ENCODE results near the gene KLF13. TPM values are rescaled to one million over a fixed set of nuclear protein-coding genes. Genes with fewer than 3 reads are reported as not detected.

KLF13 gene
- total RNA-seq, 1 experiment from 2014 or later: 22.1 TPM

DNA sequence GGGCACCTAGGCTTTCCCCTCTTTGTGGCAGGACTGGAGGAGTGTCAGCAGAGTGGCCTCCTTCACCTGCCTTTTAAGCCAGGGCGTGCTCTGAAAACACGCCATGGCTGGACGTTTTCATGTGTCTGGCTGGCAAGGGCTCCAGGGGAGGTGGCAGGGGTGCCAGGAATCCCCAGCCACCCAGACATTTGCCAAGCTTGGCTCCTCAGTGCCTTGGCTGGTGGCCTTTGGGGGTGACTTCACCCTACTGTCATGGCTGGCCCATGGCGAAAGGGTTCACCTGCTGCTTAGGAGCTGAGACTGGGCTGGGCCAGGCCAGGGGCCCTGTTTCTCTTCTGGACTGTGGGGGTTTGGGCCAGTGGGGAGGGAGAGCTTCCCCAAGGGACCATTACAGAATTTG is 17.6 kb downstream of the KLF13 start:
- H3K4me1 ChIP-seq (ENCODE audit: insufficient read depth, low read length, poor library complexity, severe bottlenecking): peaks cover 9% of the 10 kb centered on the region
- intact Hi-C loops (cut with micrococcal nuclease; ENCODE audit: unreplicated experiment): no loop called here
- CTCF ChIA-PET: no interaction called here
- no peak overlapping the region for H3K4me3 ChIP-seq (ENCODE audit: low read depth, low read length, poor library complexity, severe bottlenecking)
- no TSS peak for BruUV-seq (replicated peaks)
- no peak for TF ChIP-seq EZH2 (IDR thresholded peaks at IDR 0.05; ENCODE audit: borderline replicate concordance, low read depth, low read length, poor library complexity, severe bottlenecking)
- TF ChIP-seq, protein P1, sequence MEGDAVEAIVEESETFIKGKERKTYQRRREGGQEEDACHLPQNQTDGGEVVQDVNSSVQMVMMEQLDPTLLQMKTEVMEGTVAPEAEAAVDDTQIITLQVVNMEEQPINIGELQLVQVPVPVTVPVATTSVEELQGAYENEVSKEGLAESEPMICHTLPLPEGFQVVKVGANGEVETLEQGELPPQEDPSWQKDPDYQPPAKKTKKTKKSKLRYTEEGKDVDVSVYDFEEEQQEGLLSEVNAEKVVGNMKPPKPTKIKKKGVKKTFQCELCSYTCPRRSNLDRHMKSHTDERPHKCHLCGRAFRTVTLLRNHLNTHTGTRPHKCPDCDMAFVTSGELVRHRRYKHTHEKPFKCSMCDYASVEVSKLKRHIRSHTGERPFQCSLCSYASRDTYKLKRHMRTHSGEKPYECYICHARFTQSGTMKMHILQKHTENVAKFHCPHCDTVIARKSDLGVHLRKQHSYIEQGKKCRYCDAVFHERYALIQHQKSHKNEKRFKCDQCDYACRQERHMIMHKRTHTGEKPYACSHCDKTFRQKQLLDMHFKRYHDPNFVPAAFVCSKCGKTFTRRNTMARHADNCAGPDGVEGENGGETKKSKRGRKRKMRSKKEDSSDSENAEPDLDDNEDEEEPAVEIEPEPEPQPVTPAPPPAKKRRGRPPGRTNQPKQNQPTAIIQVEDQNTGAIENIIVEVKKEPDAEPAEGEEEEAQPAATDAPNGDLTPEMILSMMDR (conservative IDR thresholded peaks at IDR 0.05; ENCODE audit: low read depth, low read length): no peak
- no peak for DNase-seq (ENCODE audit: low spot score)
- POLR2A ChIA-PET (ENCODE audit: low non-redundant PET): no interaction called here
- no peaks in the 10 kb centered on the region for H3K36me3 ChIP-seq (ENCODE audit: insufficient read depth, low read length, poor library complexity, severe bottlenecking)
- no peaks in the 10 kb centered on the region for H3K27me3 ChIP-seq (replicated peaks; ENCODE audit: insufficient read depth, low read depth, low read length, poor library complexity)
- H3K27ac ChIP-seq (ENCODE audit: low read depth, low read length, poor library complexity, severe bottlenecking): no peak overlapping the region
- no peaks in the 10 kb centered on the region for H3K9me3 ChIP-seq (ENCODE audit: low read depth, low read length, poor library complexity, severe bottlenecking)

DNA sequence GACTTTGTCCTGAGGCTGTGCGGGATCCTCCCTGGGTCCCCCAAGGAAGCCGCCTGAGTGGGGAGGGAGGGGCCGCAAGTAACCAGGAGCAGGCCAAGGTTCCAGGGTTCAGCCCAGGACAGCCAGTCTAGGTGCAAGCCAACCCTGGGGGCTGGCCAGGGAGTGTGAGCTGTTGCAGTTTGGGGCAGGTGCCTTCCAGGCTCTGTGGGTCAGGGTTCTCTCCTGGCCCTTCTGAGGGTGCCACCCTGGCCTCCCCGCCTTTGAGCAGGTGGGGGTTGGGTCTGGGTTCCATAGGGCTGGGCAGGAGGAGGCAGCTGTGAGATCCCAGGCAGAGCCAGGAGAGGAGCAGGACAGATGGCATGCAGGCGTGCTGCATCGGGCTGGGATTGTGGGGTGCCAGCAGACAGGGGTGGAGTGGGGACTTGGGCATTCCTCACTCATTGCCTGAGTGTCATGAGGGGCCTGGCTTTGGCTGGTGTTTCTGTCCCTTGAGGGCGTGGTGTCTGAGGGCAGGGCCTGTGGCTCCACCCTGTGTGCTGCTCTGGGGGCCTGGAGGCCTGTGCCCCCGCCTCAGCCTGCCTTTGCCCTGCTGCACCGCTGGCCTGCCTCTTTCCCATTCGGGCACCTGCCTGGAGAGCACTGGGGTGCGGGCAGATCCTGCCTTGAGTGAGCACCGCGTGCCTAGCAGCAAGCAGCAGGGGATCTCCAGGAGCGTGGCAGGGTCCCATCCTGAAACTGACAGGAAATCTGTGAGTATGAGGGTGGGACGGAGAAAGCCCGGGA is 18.4 kb downstream of the KLF13 start:
- Histone ChIP-seq H3K4me3 (ENCODE audit: low read depth, low read length, poor library complexity, severe bottlenecking) (no peak overlapping the region), H3K27ac (ENCODE audit: low read depth, low read length, poor library complexity, severe bottlenecking) (no peak overlapping the region), H3K27me3 (replicated peaks; ENCODE audit: insufficient read depth, low read depth, low read length, poor library complexity) (no peaks in the 10 kb centered on the region), H3K36me3 (ENCODE audit: insufficient read depth, low read length, poor library complexity, severe bottlenecking) (no peaks in the 10 kb centered on the region), H3K9me3 (ENCODE audit: low read depth, low read length, poor library complexity, severe bottlenecking) (no peaks in the 10 kb centered on the region), H3K4me1 (ENCODE audit: insufficient read depth, low read length, poor library complexity, severe bottlenecking) (peaks cover 2% of the 10 kb centered on the region)
- ChIA-PET CTCF (no interaction called here), POLR2A (ENCODE audit: low non-redundant PET) (no interaction called here)
- BruUV-seq (replicated peaks): no TSS peak
- no peak for DNase-seq (ENCODE audit: low spot score)
- intact Hi-C loops (cut with micrococcal nuclease; ENCODE audit: unreplicated experiment): no loop called here
- no peak for TF ChIP-seq EZH2 (IDR thresholded peaks at IDR 0.05; ENCODE audit: borderline replicate concordance, low read depth, low read length, poor library complexity, severe bottlenecking)
- TF ChIP-seq, protein P1 (conservative IDR thresholded peaks at IDR 0.05; ENCODE audit: low read depth, low read length): no peak

GRCh38 chr15:31345606-31346366 is 19.2 kb downstream of the KLF13 start:
- no peaks in the 10 kb centered on the region for H3K27me3 ChIP-seq (replicated peaks; ENCODE audit: insufficient read depth, low read depth, low read length, poor library complexity)
- no peaks in the 10 kb centered on the region for H3K9me3 ChIP-seq (ENCODE audit: low read depth, low read length, poor library complexity, severe bottlenecking)
- no peaks in the 10 kb centered on the region for H3K4me1 ChIP-seq (ENCODE audit: insufficient read depth, low read length, poor library complexity, severe bottlenecking)
- BruUV-seq (replicated peaks): no TSS peak
- H3K36me3 ChIP-seq (ENCODE audit: insufficient read depth, low read length, poor library complexity, severe bottlenecking): no peaks in the 10 kb centered on the region
- intact Hi-C loops (cut with micrococcal nuclease; ENCODE audit: unreplicated experiment): no loop called here
- POLR2A ChIA-PET (ENCODE audit: low non-redundant PET): no interaction called here
- no peak overlapping the region for H3K27ac ChIP-seq (ENCODE audit: low read depth, low read length, poor library complexity, severe bottlenecking)
- TF ChIP-seq, protein P1 (conservative IDR thresholded peaks at IDR 0.05; ENCODE audit: low read depth, low read length): no peak
- no peak for TF ChIP-seq EZH2 (IDR thresholded peaks at IDR 0.05; ENCODE audit: borderline replicate concordance, low read depth, low read length, poor library complexity, severe bottlenecking)
- CTCF ChIA-PET: no interaction called here
- DNase-seq (ENCODE audit: low spot score): no peak
- H3K4me3 ChIP-seq (ENCODE audit: low read depth, low read length, poor library complexity, severe bottlenecking): no peak overlapping the region
